GM06990 (cell line): ENCODE data around the gene HIGD1B.
A peak's percentile ranks its signal among the peaks of the same experiment; 100 is the strongest.

Source experiments
- DNase-seq: peaks from one replicate; pipeline ENCODE4 v3.0.0-alpha.2; 2011; ENCODE audit not compliant: insufficient read length; ENCODE audit errors: extremely low read depth
- H3K27me3 ChIP-seq: replicated peaks from 2 replicates; pipeline ENCODE4 v1.6.0; 2011; ENCODE audit warnings: low read length; ENCODE audit not compliant: control insufficient read depth, insufficient read depth
- H3K36me3 ChIP-seq: 2 replicates; pipeline ENCODE4 v1.5.1; 2011; ENCODE audit warnings: low read length; ENCODE audit not compliant: control insufficient read depth, insufficient read depth
- H3K4me3 ChIP-seq: replicated peaks from 2 replicates; pipeline ENCODE4 v1.5.1; 2011; ENCODE audit warnings: low read depth, mild to moderate bottlenecking, control low read depth, low read length
- CTCF ChIP-seq: IDR thresholded peaks from 2 replicates; pipeline ENCODE4 v1.5.1; 2011; ENCODE audit warnings: low read length, control low read depth, mild to moderate bottlenecking, inconsistent platforms; ENCODE audit not compliant: insufficient read depth, poor library complexity, severe bottlenecking

Gene HIGD1B

GRCh38 chr17:44826123-44826790 is 21.4 kb upstream of the HIGD1B start:
- H3K36me3 ChIP-seq, result no peaks in the 10 kb centered on the region
- H3K4me3 ChIP-seq, result no peak overlapping the region
- no peak for TF ChIP-seq CTCF
- no peaks in the 10 kb centered on the region for H3K27me3 ChIP-seq
- no peak for DNase-seq

- no peak for DNase-seq
- H3K27me3 ChIP-seq, result no peaks in the 10 kb centered on the region
- no peaks in the 10 kb centered on the region for H3K36me3 ChIP-seq
- no peak for TF ChIP-seq CTCF
- no peak overlapping the region for H3K4me3 ChIP-seq
Measured at GRCh38 chr17:44827863-44828262, 19.8 kb upstream of the HIGD1B start.

- H3K27me3 ChIP-seq, result no peaks in the 10 kb centered on the region
Measured at GRCh38 chr17:44828919-44829522, 18.7 kb upstream of the HIGD1B start.

GRCh38 chr17:44829523-44830358 is 17.9 kb upstream of the HIGD1B start, which contains the start of gene GJC1:
TSS of gene GJC1 (minus strand) at chr17:44830287. CDS start at chr17:44805817, 24,470 bp downstream.
- TF ChIP-seq CTCF, result no peak
- H3K27me3 ChIP-seq, result no peaks in the 10 kb centered on the region
- no peaks in the 10 kb centered on the region for H3K36me3 ChIP-seq
- H3K4me3 ChIP-seq, result peak within 1 kb of the TSS; percentile 61
- DNase-seq, result peak; percentile 60

More at GRCh38 chr17:44828919-44829522, 18.7 kb upstream of the HIGD1B start:
- Histone ChIP-seq H3K4me3 (peak overlapping the region; percentile 61), H3K36me3 (no peaks in the 10 kb centered on the region)
- DNase-seq, result no peak
- TF ChIP-seq CTCF, result no peak

GRCh38 chr17:44830359-44831288 is 17.1 kb upstream of the HIGD1B start:
- TF ChIP-seq CTCF, result no peak
- peak overlapping the region; percentile 50 for H3K4me3 ChIP-seq
- H3K27me3 ChIP-seq, result no peaks in the 10 kb centered on the region
- no peaks in the 10 kb centered on the region for H3K36me3 ChIP-seq
- peak; percentile 37 for DNase-seq
